Measurements from ENCODE around the gene CASP7. TPM values are rescaled to one million over a fixed set of nuclear protein-coding genes. Genes with fewer than 3 reads are reported as not detected.

The CASP7 gene
- total and polyA plus RNA-seq, 2 of the 8 experiments (the other 6 are each of a cell fraction or from before 2014, with no cell fraction given): 2.3 to 4.1 TPM

DNA sequence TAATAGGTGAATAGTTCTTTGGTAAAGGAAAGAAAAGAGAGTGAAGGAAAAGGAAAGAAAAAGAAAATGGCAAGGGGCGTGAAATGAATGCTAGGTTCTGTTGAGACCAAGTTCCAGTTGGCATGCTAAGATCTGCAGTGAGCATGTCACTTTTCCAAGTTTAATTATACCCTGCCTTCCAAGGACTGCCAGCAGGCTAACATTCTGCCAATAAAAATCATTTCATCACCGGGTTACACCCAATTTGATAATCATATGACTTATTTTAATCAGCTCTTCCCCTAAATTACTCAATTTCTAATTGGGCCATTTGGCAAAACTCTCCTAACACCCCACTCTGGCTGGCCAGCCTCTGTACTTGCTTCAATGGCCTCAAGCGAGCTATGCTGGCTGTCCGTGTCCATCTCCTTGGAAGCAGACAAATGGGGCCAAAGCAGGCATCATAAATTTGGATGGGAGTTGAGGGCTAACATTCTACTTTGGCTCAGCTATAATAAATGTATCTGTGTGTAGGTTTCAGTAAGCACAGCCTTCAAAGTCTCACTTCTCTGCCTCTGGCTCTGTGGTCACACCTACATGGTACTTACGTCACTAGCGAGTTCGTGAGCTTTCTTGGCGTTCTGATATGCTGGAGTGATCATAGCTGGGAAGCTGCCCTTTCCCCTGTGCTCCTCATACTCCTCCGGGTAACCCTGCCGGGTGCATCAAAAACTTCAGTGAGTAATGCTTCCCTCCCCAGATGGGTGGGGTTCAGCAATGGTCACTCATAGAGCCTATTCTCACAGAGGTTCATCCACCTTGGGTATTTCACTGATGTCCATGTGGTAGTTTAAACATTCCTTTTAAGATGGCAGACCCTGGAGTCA is 33.1 kb upstream of the CASP7 start:
- no peak overlapping the region for H2BK5ac ChIP-seq (ENCODE audit: low read depth, low read length)
- H2BK15ac ChIP-seq (ENCODE audit: low read length): no peak overlapping the region
- no peak overlapping the region for H3K4ac ChIP-seq (replicated peaks; ENCODE audit: insufficient read length, low read depth, low read length)
- no peaks in the 10 kb centered on the region for H3K23me2 ChIP-seq (ENCODE audit: low read depth, low read length)
- H3K14ac ChIP-seq (ENCODE audit: insufficient read length): no peak overlapping the region
- no peaks in the 10 kb centered on the region for H3K4me1 ChIP-seq (replicated peaks in 1 of 4; ENCODE audit: control insufficient read depth in 3 of 4, insufficient read depth in 4 of 4, low read length in 3 of 4)
- WGBS, 2 experiments (ENCODE audit: extremely low coverage in 1 of 2, insufficient coverage in 1 of 2, insufficient read length in 1 of 2, insufficient replicate concordance in 2 of 2, low coverage in 1 of 2, low lambda C conversion rate in 2 of 2, missing lambda C conversion rate in 1 of 2): 91% methylated on average over 10 of the region's 10 CpGs; no CpG with 5 or more reads in 1 of the 2 experiments
- TF ChIP-seq CBX8 (IDR thresholded peaks at IDR 0.05; ENCODE audit: borderline replicate concordance, low read depth, low read length) (no peak), YY1 (IDR thresholded peaks at IDR 0.05; ENCODE audit: low read depth, low read length) (no peak)
- no peak overlapping the region for H4K8ac ChIP-seq (ENCODE audit: extremely low read depth, insufficient read depth, low read length)
- H3K79me2 ChIP-seq (ENCODE audit: control insufficient read depth in 1 of 2, insufficient read depth in 2 of 2, low read length in 2 of 2): no peaks in the 10 kb centered on the region
- ChIA-PET POLR2A (ENCODE audit: partially characterized antibody) (no interaction called here), CTCF (ENCODE audit: partially characterized antibody) (interaction anchor here (0.6 kb wide), 1 partner anchor 13 kb away, joined by 3 read pairs; no protein-coding TSS in a partner anchor)
- H3K56ac ChIP-seq (replicated peaks; ENCODE audit: insufficient read length, low read depth, low read length): no peak overlapping the region
- no peak overlapping the region for H2BK20ac ChIP-seq (ENCODE audit: low read length)
- no peaks in the 10 kb centered on the region for H4K20me1 ChIP-seq (replicated peaks in 1 of 2; ENCODE audit: control insufficient read depth in 1 of 2, insufficient read depth in 2 of 2, low read length in 2 of 2)
- no peak overlapping the region for H3K23ac ChIP-seq (ENCODE audit: insufficient read length)
- no peak overlapping the region for H3K4me2 ChIP-seq (ENCODE audit: insufficient read depth in 1 of 2, low read depth in 2 of 2, low read length in 2 of 2)
- H2BK120ac ChIP-seq (replicated peaks; ENCODE audit: low read depth, low read length): no peak overlapping the region
- no peak overlapping the region for H3K4me3 ChIP-seq (ENCODE audit: extremely low read depth in 1 of 4, insufficient read depth in 2 of 4, low read depth in 3 of 4, low read length in 4 of 4)
- no peaks in the 10 kb centered on the region for H3K9me3 ChIP-seq (ENCODE audit: insufficient read depth in 2 of 2, low read depth in 1 of 2, low read length in 1 of 2)
- H3K79me1 ChIP-seq (ENCODE audit: low read depth, low read length): no peaks in the 10 kb centered on the region
- DNase-seq (ENCODE audit: low read depth in 1 of 2, low spot score in 2 of 2) (no peak), FAIRE-seq (no peak)
- no peak overlapping the region for H3K18ac ChIP-seq (ENCODE audit: extremely low read depth, low read length)
- H2AK5ac ChIP-seq (ENCODE audit: low read depth, low read length): no peak overlapping the region
- no peak overlapping the region for H4K91ac ChIP-seq (replicated peaks; ENCODE audit: insufficient read length, low read length)
- no peak overlapping the region for H2BK12ac ChIP-seq (ENCODE audit: low read depth, low read length)
- H3K9ac ChIP-seq (replicated peaks in 1 of 4; ENCODE audit: extremely low read depth in 1 of 4, low read depth in 3 of 4, low read length in 3 of 4): no peak overlapping the region
- no peak overlapping the region for H2AFZ ChIP-seq (ENCODE audit: low read length)
- no peak overlapping the region for H3K27ac ChIP-seq (ENCODE audit: low read depth, low read length)
- H3K36me3 ChIP-seq (ENCODE audit: control insufficient read depth in 2 of 4, insufficient read depth in 4 of 4, low read length in 3 of 4): no peaks in the 10 kb centered on the region
- H3K27me3 ChIP-seq (replicated peaks in 1 of 4; ENCODE audit: control insufficient read depth in 3 of 4, extremely low read depth in 1 of 4, insufficient read depth in 3 of 4, low read length in 3 of 4): no peaks in the 10 kb centered on the region
- H4K5ac ChIP-seq (ENCODE audit: insufficient read length, low read depth, low read length): no peak overlapping the region
